Loucy (cell line): ENCODE data around the gene KATNAL2.

Experiments used
- EZH2phosphoT487 ChIP-seq: fragments of 200-600 bp; IDR thresholded peaks from 2 replicates; pipeline ENCODE4 v1.6.1; 2018; ENCODE audit warnings: antibody characterized with exemption, mild to moderate bottlenecking, moderate library complexity, borderline replicate concordance
- TF ChIP-seq, protein P1 (sequence below): fragments of 200-600 bp; sonication (generic); conservative IDR thresholded peaks from 2 replicates; pipeline ENCODE4 v1.5.1; 2014; ENCODE audit warnings: mild to moderate bottlenecking, antibody characterized with exemption, low read length

DNA sequence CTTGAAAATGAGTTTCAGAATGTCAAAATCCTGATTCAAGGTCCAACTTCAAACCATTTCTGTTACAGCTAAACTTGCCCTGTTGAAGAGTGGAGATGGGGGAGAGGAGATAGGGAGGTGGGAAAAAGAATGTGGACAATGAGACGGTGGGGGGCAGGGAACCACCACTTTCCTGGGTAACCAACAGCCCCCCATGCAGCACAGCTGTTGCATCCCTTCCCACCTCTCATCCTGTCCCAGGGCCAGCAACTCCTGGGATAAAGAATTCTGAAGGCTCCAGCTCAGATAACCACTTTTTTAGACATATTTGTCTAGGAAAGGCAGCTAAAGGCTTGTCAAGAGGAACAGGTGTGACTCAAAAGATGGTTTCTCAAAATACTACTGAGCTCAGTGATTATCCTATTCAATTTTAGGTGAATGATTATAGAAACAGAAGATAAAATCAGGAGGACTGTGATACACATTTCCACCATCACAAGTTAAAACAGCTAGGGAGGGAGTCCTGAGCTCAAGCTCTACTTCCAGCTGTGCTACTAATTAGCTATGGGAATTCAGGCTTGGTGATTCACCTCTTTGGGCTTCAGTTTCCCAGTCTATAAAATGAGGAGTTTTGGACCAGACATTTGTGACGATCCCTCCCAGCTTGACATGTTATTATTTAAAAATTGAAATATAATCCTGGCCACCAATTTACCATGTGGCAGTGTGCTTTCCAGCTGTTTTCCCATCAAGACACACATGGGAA lies 196.6 kb downstream of the KATNAL2 start:
- TF ChIP-seq, protein P1, sequence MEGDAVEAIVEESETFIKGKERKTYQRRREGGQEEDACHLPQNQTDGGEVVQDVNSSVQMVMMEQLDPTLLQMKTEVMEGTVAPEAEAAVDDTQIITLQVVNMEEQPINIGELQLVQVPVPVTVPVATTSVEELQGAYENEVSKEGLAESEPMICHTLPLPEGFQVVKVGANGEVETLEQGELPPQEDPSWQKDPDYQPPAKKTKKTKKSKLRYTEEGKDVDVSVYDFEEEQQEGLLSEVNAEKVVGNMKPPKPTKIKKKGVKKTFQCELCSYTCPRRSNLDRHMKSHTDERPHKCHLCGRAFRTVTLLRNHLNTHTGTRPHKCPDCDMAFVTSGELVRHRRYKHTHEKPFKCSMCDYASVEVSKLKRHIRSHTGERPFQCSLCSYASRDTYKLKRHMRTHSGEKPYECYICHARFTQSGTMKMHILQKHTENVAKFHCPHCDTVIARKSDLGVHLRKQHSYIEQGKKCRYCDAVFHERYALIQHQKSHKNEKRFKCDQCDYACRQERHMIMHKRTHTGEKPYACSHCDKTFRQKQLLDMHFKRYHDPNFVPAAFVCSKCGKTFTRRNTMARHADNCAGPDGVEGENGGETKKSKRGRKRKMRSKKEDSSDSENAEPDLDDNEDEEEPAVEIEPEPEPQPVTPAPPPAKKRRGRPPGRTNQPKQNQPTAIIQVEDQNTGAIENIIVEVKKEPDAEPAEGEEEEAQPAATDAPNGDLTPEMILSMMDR = no peak
- TF ChIP-seq EZH2phosphoT487 = no peak
